GM21786 (cell line): ENCODE results near the gene SLC44A3.

Experiments
- ATAC-seq: cut with Tn5 transposase; IDR thresholded peaks from one replicate; pipeline ENCODE4 v1.9.1; 2021; ENCODE audit not compliant: unreplicated experiment

Gene SLC44A3

GRCh38 chr1:94903280-94904009 is 83.3 kb downstream of the SLC44A3 start:
- ATAC-seq, result no peak

GRCh38 chr1:94905207-94905606 is 85.0 kb downstream of the SLC44A3 start:
- ATAC-seq, result no peak

- ATAC-seq, result no peak
Observed at GRCh38 chr1:94906382-94906781, 86.2 kb downstream of the SLC44A3 start.

DNA sequence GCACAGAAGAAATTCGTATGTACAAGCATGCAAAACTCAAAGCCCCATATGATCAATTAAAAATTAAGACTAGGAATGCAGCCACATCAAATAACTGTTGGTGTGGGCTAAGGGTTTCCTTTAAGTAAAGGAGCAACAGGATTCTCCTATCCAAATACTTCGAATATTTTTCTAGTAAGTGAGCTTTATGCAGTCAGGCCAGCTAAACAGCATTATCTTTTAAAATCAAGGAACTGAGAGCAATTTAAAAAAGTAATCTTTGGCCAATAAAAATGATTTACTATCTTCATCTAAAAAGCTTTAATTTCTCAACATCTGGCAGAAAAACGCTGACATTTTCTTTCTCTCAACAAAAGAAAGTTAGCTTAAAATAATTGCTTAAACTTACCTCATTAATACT is 87.0 kb downstream of the SLC44A3 start:
- ATAC-seq, result no peak

- ATAC-seq, result no peak
Observed at GRCh38 chr1:94908190-94908589, 88.0 kb downstream of the SLC44A3 start.

DNA sequence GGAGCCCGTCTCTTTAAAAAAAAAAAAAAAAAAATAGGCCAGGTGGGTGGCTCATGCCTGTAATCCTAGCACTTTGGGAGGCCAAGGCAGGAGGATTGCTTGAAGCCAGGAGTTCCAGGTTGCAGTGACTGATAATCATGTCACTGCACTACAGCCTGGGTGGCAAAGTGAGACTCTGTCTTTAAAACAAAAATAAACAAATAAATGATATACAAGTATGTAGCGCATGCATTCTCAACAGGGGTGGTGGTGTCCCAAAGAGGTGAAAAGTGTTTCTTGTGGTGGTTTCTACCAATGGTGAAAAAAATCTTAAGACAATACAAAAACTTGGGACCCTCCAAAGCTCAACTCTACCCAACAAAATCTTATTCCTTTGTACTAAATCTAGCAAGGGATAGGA is 88.8 kb downstream of the SLC44A3 start:
- ATAC-seq, result no peak

DNA sequence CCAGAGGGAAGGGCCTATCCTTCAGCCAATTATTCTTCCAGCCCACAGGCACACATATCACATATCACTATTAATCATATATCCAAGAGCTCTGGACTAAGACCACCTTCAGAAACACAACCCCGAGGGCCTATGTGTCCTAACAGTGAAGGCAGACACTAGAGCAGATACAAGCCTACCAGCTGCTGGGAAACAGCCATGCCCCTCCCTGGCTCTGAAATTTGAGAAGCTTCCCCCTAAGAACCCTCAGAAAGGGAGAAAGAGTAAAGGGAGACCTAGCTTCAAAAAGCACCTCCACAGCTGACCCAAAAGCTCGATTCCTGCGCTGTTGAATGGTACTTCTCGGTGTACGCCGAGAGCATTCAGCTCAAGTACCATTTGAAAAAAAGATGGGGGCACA is 89.3 kb downstream of the SLC44A3 start:
- no peak for ATAC-seq

GRCh38 chr1:94912263-94913184 is 92.4 kb downstream of the SLC44A3 start:
- ATAC-seq, result no peak

GRCh38 chr1:94917251-94917650 is 97.1 kb downstream of the SLC44A3 start:
- no peak for ATAC-seq

GRCh38 chr1:94919241-94920030 is 99.3 kb downstream of the SLC44A3 start:
- no peak for ATAC-seq

DNA sequence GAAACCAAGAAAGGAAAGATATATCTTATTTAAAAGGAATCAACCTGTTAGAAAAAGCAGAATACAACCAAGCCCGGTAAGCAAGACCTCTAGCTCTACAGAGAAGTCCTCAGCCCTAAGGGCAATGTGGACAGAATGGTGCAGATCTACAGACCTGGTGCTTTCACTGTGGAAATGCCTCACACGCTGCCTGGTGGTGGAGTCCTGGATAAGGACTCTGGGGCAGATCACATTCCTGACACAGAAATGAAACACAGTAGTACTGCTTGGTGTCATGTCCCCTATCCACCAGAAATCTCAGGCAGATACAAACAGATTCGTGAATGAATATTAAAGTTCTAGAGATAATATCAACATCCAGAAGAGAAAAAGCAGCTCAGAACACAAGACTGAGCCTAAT is 99.9 kb downstream of the SLC44A3 start:
- no peak for ATAC-seq

DNA sequence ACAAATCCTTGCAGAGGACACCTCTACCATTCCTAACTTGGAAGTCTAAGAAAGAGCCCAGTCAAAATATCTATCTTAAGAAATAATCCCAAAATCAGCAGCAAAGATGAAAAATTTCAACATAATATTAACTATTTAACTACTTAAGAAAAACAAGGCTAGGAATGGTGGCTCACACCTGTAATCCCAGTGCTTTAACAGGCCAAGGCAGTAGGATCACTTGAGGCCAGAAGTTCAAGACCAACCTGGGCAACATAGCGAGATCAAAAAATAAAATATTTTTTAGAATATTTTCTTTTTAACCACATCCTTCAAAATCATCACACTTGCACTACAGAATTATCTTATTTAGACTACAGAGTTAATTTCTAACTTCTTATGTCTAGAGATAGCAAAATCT is 101.8 kb downstream of the SLC44A3 start:
- no peak for ATAC-seq

- no peak for ATAC-seq
Observed at GRCh38 chr1:94922761-94923331, 102.7 kb downstream of the SLC44A3 start.

- no peak for ATAC-seq
Observed at GRCh38 chr1:94925004-94925403, 104.8 kb downstream of the SLC44A3 start.

DNA sequence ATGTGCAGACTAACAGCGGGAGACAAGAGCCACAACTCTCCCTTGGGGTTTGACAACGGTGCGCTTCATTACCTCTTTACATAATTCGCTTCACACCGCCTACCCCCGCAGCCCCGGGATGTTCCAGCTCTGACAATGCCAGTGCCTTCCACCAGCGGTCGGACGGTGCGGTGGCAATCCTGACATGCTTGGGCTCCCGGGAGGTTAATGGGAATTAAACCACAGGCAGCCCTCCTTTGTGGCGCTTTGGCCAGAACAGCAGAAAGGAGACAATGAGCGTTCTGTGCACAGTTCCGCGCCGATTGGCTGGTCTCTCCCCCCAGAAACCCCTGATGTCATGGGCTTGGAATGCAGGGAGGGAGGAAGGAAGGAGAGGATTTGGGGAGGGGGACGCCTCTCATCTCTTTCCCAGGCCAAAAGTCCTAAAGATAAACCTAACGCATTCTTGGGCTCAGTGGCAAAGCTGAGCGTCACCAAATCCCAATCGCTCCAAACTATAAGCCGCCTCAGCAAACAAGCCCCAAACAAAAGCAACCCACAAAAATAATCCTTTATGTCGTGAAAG is 105.5 kb downstream of the SLC44A3 start:
- ATAC-seq, result no peak

GRCh38 chr1:94926126-94926914 is 106.2 kb downstream of the SLC44A3 start:
- peak; percentile 23 for ATAC-seq

DNA sequence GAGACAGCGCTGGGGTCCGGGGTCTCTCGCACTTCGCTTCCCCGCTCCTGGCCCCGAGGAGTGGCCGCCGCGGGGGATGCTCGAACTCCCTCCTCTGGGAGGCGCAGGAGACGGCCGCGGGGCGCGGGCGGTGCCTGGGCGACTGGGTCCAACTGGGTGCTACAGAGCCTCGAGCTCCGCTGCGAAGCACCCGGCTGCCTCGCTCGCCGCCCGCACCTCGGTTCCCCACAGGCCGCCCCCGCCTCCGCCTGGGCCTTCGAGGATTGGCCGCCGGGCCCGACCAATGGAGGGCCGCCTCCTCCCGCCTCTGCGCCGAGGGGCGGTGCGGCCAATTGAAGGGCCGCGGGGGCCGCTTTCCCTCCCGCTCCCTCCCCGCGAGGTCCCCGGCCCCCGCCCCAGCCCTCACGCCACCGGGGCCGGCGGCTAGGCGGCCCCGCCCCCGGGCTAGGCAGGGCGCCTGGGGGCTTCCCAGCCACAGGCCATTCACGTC is 106.8 kb downstream of the SLC44A3 start, which contains the start of gene CNN3:
Gene CNN3 (minus strand): TSS at position 196 of the 490 bp plus-strand sequence. CDS start 216 bp downstream, outside the sequence.
- peak; percentile 85 for ATAC-seq

GRCh38 chr1:94927405-94928175 is 107.4 kb downstream of the SLC44A3 start:
- peak; percentile 14 for ATAC-seq
